Measurements from ENCODE around the gene TMPRSS4. TPM values are rescaled to one million over a fixed set of nuclear protein-coding genes. Genes with fewer than 3 reads are reported as not detected.
A peak's percentile ranks its signal among the peaks of the same experiment; 100 is the strongest.

The TMPRSS4 gene
- total and polyA plus RNA-seq, 5 donors = not detected

GRCh38 chr11:118161786-118162185 is 84.9 kb downstream of the TMPRSS4 start:
- Histone ChIP-seq H3K9me3 (ENCODE audit: control insufficient read depth, low read length) (no peaks in the 10 kb centered on the region), H3K27me3 (ENCODE audit: control insufficient read depth, insufficient read depth) (no peaks in the 10 kb centered on the region), H3K27ac (ENCODE audit: low read length) (no peak overlapping the region), H3K4me3 (ENCODE audit: low read length) (no peak overlapping the region), H3K4me1 (ENCODE audit: control insufficient read depth, insufficient read depth, low read length) (no peaks in the 10 kb centered on the region)
- WGBS = 70% methylated on average over 6 of the region's 6 CpGs
- ATAC-seq = no peak
- DNase-seq = no peak
- intact Hi-C loops (cut with DNase I) = no loop called here

- Histone ChIP-seq H3K9me3 (ENCODE audit: control insufficient read depth, low read length) (no peaks in the 10 kb centered on the region), H3K27me3 (ENCODE audit: control insufficient read depth, insufficient read depth) (no peaks in the 10 kb centered on the region), H3K27ac (ENCODE audit: low read length) (no peak overlapping the region), H3K4me1 (ENCODE audit: control insufficient read depth, insufficient read depth, low read length) (no peaks in the 10 kb centered on the region), H3K4me3 (ENCODE audit: low read length) (no peak overlapping the region)
- no peak for ATAC-seq
- WGBS = 87% methylated on average over 3 of the region's 3 CpGs
- intact Hi-C loops (cut with DNase I) = no loop called here
- no peak for DNase-seq
These were observed 86.0 kb downstream of the TMPRSS4 start for GRCh38 chr11:118162846-118163245.

- H3K9me3 ChIP-seq (ENCODE audit: control insufficient read depth, low read length) = no peaks in the 10 kb centered on the region
- H3K4me3 ChIP-seq (ENCODE audit: low read length) = no peak overlapping the region
- no peak overlapping the region for H3K27ac ChIP-seq (ENCODE audit: low read length)
- H3K4me1 ChIP-seq (ENCODE audit: control insufficient read depth, insufficient read depth, low read length) = no peaks in the 10 kb centered on the region
- DNase-seq (no peak), ATAC-seq (no peak)
- intact Hi-C loops (cut with DNase I) = no loop called here
- 64% methylated on average over 5 of the region's 5 CpGs for WGBS
- no peaks in the 10 kb centered on the region for H3K27me3 ChIP-seq (ENCODE audit: control insufficient read depth, insufficient read depth)
These were observed 86.6 kb downstream of the TMPRSS4 start for GRCh38 chr11:118163494-118163893.

- Histone ChIP-seq H3K27ac (ENCODE audit: low read length) (no peak overlapping the region), H3K27me3 (ENCODE audit: control insufficient read depth, insufficient read depth) (no peaks in the 10 kb centered on the region), H3K4me1 (ENCODE audit: control insufficient read depth, insufficient read depth, low read length) (no peaks in the 10 kb centered on the region), H3K9me3 (ENCODE audit: control insufficient read depth, low read length) (no peaks in the 10 kb centered on the region), H3K4me3 (ENCODE audit: low read length) (no peak overlapping the region)
- ATAC-seq = no peak
- intact Hi-C loops (cut with DNase I) = no loop called here
- 63% methylated on average over 2 of the region's 2 CpGs for WGBS
- DNase-seq = no peak
These were observed 88.0 kb downstream of the TMPRSS4 start for GRCh38 chr11:118164885-118165284.

GRCh38 chr11:118166641-118167040 is 89.8 kb downstream of the TMPRSS4 start:
- intact Hi-C loops (cut with DNase I) = no loop called here
- H3K4me3 ChIP-seq (ENCODE audit: low read length) = no peak overlapping the region
- no peaks in the 10 kb centered on the region for H3K27me3 ChIP-seq (ENCODE audit: control insufficient read depth, insufficient read depth)
- H3K27ac ChIP-seq (ENCODE audit: low read length) = no peak overlapping the region
- 84% methylated on average over 17 of the region's 17 CpGs for WGBS
- no peak for ATAC-seq
- no peaks in the 10 kb centered on the region for H3K4me1 ChIP-seq (ENCODE audit: control insufficient read depth, insufficient read depth, low read length)
- DNase-seq = no peak
- no peaks in the 10 kb centered on the region for H3K9me3 ChIP-seq (ENCODE audit: control insufficient read depth, low read length)

- H3K4me3 ChIP-seq (ENCODE audit: low read length) = no peak overlapping the region
- no peak overlapping the region for H3K27ac ChIP-seq (ENCODE audit: low read length)
- no peaks in the 10 kb centered on the region for H3K9me3 ChIP-seq (ENCODE audit: control insufficient read depth, low read length)
- no peaks in the 10 kb centered on the region for H3K27me3 ChIP-seq (ENCODE audit: control insufficient read depth, insufficient read depth)
- intact Hi-C loops (cut with DNase I) = no loop called here
- H3K4me1 ChIP-seq (ENCODE audit: control insufficient read depth, insufficient read depth, low read length) = no peaks in the 10 kb centered on the region
- no peak for ATAC-seq
- 95% methylated on average over 2 of the region's 2 CpGs for WGBS
- DNase-seq = no peak
These were observed 90.4 kb downstream of the TMPRSS4 start for GRCh38 chr11:118167253-118167652.

- 91% methylated on average over 12 of the region's 12 CpGs for WGBS
- H3K27me3 ChIP-seq (ENCODE audit: control insufficient read depth, insufficient read depth) = no peaks in the 10 kb centered on the region
- H3K4me1 ChIP-seq (ENCODE audit: control insufficient read depth, insufficient read depth, low read length) = no peaks in the 10 kb centered on the region
- intact Hi-C loops (cut with DNase I) = no loop called here
- no peak overlapping the region for H3K4me3 ChIP-seq (ENCODE audit: low read length)
- ATAC-seq = no peak
- DNase-seq = no peak
- H3K27ac ChIP-seq (ENCODE audit: low read length) = no peak overlapping the region
- H3K9me3 ChIP-seq (ENCODE audit: control insufficient read depth, low read length) = no peaks in the 10 kb centered on the region
These were observed 91.0 kb downstream of the TMPRSS4 start for GRCh38 chr11:118167906-118168305.

GRCh38 chr11:118168316-118168715 is 91.4 kb downstream of the TMPRSS4 start:
- H3K27me3 ChIP-seq (ENCODE audit: control insufficient read depth, insufficient read depth) = no peaks in the 10 kb centered on the region
- DNase-seq (no peak), ATAC-seq (no peak)
- no peak overlapping the region for H3K27ac ChIP-seq (ENCODE audit: low read length)
- intact Hi-C loops (cut with DNase I) = no loop called here
- no peaks in the 10 kb centered on the region for H3K4me1 ChIP-seq (ENCODE audit: control insufficient read depth, insufficient read depth, low read length)
- no peaks in the 10 kb centered on the region for H3K9me3 ChIP-seq (ENCODE audit: control insufficient read depth, low read length)
- no peak overlapping the region for H3K4me3 ChIP-seq (ENCODE audit: low read length)
- WGBS = 87% methylated on average over 8 of the region's 8 CpGs

GRCh38 chr11:118168751-118169150 is 91.9 kb downstream of the TMPRSS4 start:
- Histone ChIP-seq H3K27me3 (ENCODE audit: control insufficient read depth, insufficient read depth) (no peaks in the 10 kb centered on the region), H3K4me3 (ENCODE audit: low read length) (no peak overlapping the region), H3K9me3 (ENCODE audit: control insufficient read depth, low read length) (no peaks in the 10 kb centered on the region), H3K4me1 (ENCODE audit: control insufficient read depth, insufficient read depth, low read length) (no peaks in the 10 kb centered on the region), H3K27ac (ENCODE audit: low read length) (no peak overlapping the region)
- WGBS = 86% methylated on average over 3 of the region's 3 CpGs
- DNase-seq (no peak), ATAC-seq (no peak)
- intact Hi-C loops (cut with DNase I) = no loop called here

GRCh38 chr11:118169300-118170140 is 92.6 kb downstream of the TMPRSS4 start:
- no peaks in the 10 kb centered on the region for H3K9me3 ChIP-seq (ENCODE audit: control insufficient read depth, low read length)

GRCh38 chr11:118170231-118170630 is 93.4 kb downstream of the TMPRSS4 start:
- H3K27ac ChIP-seq (ENCODE audit: low read length) = no peak overlapping the region
- peak in 1 of 3 donors; percentile 18 for DNase-seq
- no peaks in the 10 kb centered on the region for H3K9me3 ChIP-seq (ENCODE audit: control insufficient read depth, low read length)
- no peaks in the 10 kb centered on the region for H3K4me1 ChIP-seq (ENCODE audit: control insufficient read depth, insufficient read depth, low read length)
- ATAC-seq = no peak
- H3K4me3 ChIP-seq (ENCODE audit: low read length) = no peak overlapping the region
- intact Hi-C loops (cut with DNase I) = loop anchor here in 1 of 4 donors (2.0 kb wide), 1 partner anchor 25 kb away; no protein-coding TSS in a partner anchor
- no peaks in the 10 kb centered on the region for H3K27me3 ChIP-seq (ENCODE audit: control insufficient read depth, insufficient read depth)
- 76% methylated on average over 9 of the region's 9 CpGs for WGBS

More at GRCh38 chr11:118169300-118170140, 92.6 kb downstream of the TMPRSS4 start:
- Histone ChIP-seq H3K27me3 (ENCODE audit: control insufficient read depth, insufficient read depth) (no peaks in the 10 kb centered on the region), H3K4me3 (ENCODE audit: low read length) (no peak overlapping the region), H3K27ac (ENCODE audit: low read length) (no peak overlapping the region), H3K4me1 (ENCODE audit: control insufficient read depth, insufficient read depth, low read length) (no peaks in the 10 kb centered on the region)
- ATAC-seq (no peak), DNase-seq (peak in 1 of 3 donors; percentile 69)
- intact Hi-C loops (cut with DNase I) = loop anchor here in 1 of 4 donors (2.0 kb wide), 1 partner anchor 25 kb away; no protein-coding TSS in a partner anchor
- WGBS = 73% methylated on average over 7 of the region's 7 CpGs

Measured in right cardiac atrium (tissue), 5 donors.